ENCODE data around the gene IQGAP1.
"Not testable (repeated sequence)": the region's sequence is repeated elsewhere in the genome, so short reads cannot be mapped to it uniquely, and the experiment has no call there.

The IQGAP1 gene

GRCh38 chr15:90482124-90483011 lies 94.3 kb downstream of the IQGAP1 start:
- DNase-seq (ENCODE audit: low spot score): peak; percentile 29

- no peak for DNase-seq (ENCODE audit: low spot score)
Measured at GRCh38 chr15:90483012-90483307, 94.9 kb downstream of the IQGAP1 start.

DNA sequence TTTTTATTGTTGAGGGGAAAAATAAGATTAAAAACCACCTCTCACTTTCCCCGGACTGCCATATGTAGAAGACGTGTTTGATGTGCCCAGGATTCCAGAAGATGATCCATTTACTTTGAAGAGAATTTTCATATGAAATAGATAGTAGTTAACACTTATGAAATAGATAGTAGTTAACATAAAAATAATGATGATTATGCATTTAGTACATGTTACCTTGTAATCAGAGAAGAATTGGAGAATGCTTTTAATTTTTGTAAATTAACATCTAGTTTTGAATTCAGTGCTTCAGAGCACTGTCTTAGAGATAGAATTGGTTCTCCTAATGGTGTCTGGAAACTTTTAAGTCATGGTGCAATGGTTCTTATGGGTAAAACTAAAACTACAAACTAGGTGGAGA lies 95.6 kb downstream of the IQGAP1 start:
- no peak for DNase-seq (ENCODE audit: low spot score)

DNA sequence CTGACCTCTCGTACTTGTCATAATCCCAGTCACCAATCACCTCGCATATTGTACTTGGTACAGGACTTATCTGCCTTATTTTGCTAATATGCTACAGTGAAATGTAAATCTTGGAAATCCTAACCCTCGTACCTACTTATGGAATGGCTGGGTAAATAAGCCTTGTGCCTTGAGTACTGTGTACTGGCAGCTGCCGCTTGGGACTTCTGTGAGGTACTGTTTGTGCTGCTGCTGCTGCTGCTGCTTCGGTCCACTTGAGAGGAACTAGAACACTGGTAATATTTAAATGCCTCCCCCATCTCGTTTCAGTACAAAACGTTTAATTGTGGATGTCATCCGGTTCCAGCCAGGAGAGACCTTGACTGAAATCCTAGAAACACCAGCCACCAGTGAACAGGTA lies 99.1 kb downstream of the IQGAP1 start:
- no peak for DNase-seq (ENCODE audit: low spot score)

DNA sequence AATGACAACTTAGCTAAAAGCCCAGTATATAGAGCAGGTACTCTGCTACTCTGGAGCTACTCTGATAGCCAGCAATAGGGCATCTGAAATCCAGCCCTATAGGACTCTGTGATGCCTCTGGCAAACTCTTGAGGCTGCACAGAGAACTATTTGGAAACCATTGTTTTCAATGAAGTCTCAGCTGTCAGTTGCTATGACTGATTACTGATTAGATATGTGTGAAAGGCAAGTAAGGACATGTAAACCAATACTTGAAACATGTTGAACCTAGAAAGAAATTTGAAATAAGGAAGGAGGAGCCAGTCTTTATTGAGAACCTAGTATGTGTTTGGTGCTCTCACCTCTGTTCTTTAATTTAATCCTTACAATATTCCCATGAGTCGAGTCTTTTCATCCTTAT lies 101.5 kb downstream of the IQGAP1 start:
- DNase-seq (ENCODE audit: low spot score): no peak

DNA sequence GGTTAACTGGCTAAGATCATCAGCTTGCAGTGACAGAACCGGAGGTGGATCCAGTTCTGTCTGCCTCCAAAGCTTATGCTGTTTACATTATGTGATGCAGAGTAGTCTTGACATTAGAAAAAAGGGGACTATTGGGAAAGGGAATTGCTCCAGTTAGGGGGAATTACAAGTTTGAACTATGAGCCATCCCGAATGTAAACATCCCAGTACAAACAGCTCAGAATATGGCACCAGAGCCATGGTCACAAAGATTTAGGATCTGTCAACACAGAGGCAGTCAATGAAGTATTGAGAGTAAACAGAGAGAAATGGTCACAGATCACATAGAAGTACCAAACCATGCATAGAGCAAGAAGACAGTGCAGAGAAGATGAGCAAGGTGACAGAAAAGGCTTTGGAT lies 101.9 kb downstream of the IQGAP1 start:
- no peak for DNase-seq (ENCODE audit: low spot score)

DNA sequence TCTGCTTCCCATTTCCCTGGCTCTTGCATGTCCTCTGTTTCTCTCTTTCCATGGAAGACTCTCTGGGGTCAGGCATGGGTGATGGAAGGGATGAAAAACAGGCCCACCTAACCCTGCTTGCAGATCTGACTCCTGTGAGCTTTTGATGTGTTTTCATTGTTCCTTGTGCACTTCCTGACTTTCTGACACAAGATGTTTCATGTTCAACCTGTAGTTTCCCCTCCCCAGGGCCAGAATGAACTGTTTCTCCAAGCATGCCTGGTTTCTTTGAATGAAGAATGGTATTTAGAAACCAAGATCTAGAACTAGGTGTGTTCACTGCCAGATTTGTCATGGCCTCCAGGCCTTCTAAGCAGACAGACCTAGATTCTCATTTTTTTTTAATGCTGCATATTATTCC lies 105.6 kb downstream of the IQGAP1 start:
- no peak for DNase-seq (ENCODE audit: low spot score)

- DNase-seq (ENCODE audit: low spot score): no peak
Measured at GRCh38 chr15:90495067-90495466, 107.0 kb downstream of the IQGAP1 start.

DNA sequence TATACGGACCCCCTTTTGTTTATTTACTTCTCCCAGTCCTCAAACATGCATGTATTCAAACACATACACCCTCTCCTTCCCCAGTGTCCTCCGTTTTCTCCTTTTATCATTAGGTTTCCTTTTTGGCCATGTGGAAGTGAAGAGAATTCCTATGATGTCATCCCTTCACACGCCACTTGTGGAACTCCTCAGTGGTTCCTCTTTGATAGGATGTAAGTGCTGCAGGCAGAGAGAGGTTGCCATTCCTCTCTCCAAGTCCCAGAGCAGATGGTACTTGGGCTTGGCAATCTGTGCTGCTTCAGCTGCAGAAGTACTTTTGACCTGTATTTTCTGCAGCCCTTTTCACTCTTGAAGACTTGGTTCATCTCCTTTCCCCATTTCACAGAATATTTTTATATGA lies 108.7 kb downstream of the IQGAP1 start:
- no peak for DNase-seq (ENCODE audit: low spot score)

- DNase-seq (ENCODE audit: low spot score): no peak
Measured at GRCh38 chr15:90497376-90497775, 109.3 kb downstream of the IQGAP1 start.

GRCh38 chr15:90497912-90498311 lies 109.9 kb downstream of the IQGAP1 start:
- DNase-seq (ENCODE audit: low spot score): no peak

- DNase-seq (ENCODE audit: low spot score): no peak
Measured at GRCh38 chr15:90500171-90500570, 112.1 kb downstream of the IQGAP1 start.

DNA sequence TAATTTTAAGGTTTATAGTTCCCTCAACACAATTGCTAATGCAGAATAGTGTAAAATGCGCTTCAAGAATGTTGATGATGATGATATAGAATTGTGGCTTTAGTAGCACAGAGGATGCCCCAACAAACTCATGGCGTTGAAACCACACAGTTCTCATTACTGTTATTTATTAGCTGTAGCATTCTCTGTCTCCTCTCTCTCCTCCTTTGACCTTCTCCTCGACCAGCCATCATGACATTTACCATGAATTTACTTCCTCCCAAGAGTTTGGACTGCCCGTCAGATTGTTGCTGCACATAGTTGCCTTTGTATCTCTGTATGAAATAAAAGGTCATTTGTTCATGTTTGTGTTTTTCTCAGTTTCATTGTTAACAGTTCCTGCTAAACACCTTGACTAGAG lies 113.9 kb downstream of the IQGAP1 start:
- no peak for DNase-seq (ENCODE audit: low spot score)

DNA sequence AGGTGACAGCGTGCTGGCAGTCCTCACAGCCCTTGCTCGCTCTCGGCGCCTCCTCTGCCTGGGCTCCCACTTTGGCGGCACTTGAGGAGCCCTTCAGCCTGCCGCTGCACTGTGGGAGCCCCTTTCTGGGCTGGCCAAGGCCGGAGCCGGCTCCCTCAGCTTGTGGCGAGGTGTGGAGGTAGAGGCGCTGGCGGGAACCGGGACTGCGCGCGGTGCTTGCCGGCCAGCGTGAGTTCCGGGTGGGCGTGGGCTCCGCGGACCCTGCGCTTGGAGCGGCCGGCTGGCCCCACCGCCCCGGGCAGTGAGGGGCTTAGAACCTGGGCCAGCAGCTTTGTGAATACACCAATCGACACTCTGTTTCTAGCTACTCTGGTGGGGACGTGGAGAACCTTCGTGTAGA lies 122.7 kb downstream of the IQGAP1 start:
- DNase-seq (ENCODE audit: low spot score): not testable (repeated sequence)

- DNase-seq (ENCODE audit: low spot score): not testable (repeated sequence)
Measured at GRCh38 chr15:90511211-90511618, 123.2 kb downstream of the IQGAP1 start.

- DNase-seq (ENCODE audit: low spot score): no peak
Measured at GRCh38 chr15:90512276-90512675, 124.2 kb downstream of the IQGAP1 start.

- no peak for DNase-seq (ENCODE audit: low spot score)
Measured at GRCh38 chr15:90512981-90513380, 124.9 kb downstream of the IQGAP1 start.

GRCh38 chr15:90513448-90513847 lies 125.4 kb downstream of the IQGAP1 start:
- no peak for DNase-seq (ENCODE audit: low spot score)

- not testable (repeated sequence) for DNase-seq (ENCODE audit: low spot score)
Measured at GRCh38 chr15:90513893-90514292, 125.9 kb downstream of the IQGAP1 start.

DNA sequence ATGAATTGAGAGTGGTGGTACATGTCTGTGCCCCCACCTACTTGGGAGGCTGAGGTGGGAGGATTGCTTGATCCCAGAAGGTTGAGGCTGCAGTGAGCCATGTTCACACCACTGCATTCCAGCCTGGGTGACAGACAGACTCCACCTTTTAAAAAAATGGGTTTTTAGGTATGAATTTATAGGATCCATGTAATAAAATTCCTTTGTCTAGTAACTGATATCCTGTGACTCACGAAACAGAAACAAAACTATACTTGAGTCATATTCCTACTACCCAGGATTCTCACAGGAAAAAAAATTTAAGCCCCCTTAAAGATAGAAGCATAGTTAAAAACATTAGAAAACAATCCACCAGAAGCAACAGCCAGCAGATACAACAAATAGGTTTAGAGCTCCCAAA lies 131.6 kb downstream of the IQGAP1 start:
- DNase-seq (ENCODE audit: low spot score): no peak

DNA sequence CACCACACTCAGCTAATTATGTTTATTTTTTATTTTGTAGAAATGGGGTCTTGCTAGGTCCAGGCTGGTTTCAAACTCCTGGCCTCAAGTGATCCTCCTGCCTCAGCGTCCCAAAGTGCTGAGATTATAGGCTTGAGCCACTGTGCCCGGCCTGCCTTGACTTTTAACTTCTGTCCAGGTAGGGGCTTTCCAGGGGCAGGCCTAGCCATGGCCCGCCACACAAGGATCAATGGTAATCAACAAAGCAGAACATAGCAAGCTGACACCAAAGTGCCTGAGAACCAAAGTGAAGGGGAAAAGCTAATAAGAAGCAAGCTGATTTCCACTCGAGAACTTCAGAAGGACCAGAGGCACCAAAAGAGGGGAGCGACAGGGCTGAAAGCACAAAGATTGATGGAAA lies 132.3 kb downstream of the IQGAP1 start:
- no peak for DNase-seq (ENCODE audit: low spot score)

GRCh38 chr15:90523373-90523772 lies 135.3 kb downstream of the IQGAP1 start:
- no peak for DNase-seq (ENCODE audit: low spot score)

- not testable (repeated sequence) for DNase-seq (ENCODE audit: low spot score)
Measured at GRCh38 chr15:90524018-90524803, 136.2 kb downstream of the IQGAP1 start.

DNA sequence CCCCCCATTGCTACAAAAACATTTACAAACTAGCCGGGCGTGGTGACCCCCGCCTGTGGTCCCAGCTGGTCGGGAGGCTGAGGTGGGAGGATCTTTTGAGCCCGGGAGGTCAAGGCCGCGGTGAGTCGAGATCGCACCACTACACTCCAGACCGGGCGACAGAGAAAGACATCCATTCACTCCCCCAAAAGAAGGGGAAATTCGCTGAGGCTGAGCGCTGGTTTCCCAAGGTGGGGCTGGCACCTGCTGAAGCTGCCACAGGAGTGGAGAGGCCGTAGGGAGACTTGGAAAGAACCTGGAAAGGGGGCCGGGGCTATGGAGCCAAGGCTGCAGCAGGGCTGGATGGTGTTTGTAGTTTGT lies 140.9 kb downstream of the IQGAP1 start:
- DNase-seq (ENCODE audit: low spot score): no peak
